GM12878 (cell line): ENCODE measurements around the gene KNSTRN. TPM values are rescaled to one million over a fixed set of nuclear protein-coding genes. Genes with fewer than 3 reads are reported as not detected.

Experiments
- ATAC-seq: fragments of 200-7000 bp; cut with Tn5 transposase; 3 replicates; pipeline ENCODE4 v1.9.1; 2020; ENCODE audit warnings: mild to moderate bottlenecking, moderate library complexity
- BruUV-seq: library from RNA; stranded (reverse); fragments of 400-500 nt; replicated peaks from 2 replicates; lab custom pipeline; 2021; lab: Mats Ljungman, UMichigan
- CTCF ChIA-PET: fragments of 300-600 bp; sonication (Branson Sonifier 250); formaldehyde crosslinking; extraction: SDS; loops from one replicate; lab custom pipeline; 2021; ENCODE audit warnings: inconsistent platforms; lab: Yijun Ruan, JAX
- POLR2A ChIA-PET: fragments of 350-600 bp; formaldehyde crosslinking; extraction: SDS; loops from one replicate; lab custom pipeline; 2021; ENCODE audit warnings: inconsistent platforms; lab: Charles Lee
- RAD21 ChIA-PET: fragments of 300-600 bp; sonication (Branson Sonifier 250); formaldehyde crosslinking; loops from one replicate; lab custom pipeline; 2023; ENCODE audit warnings: antibody characterized with exemption; ENCODE audit not compliant: unreplicated experiment; lab: Charles Lee
- SMC1A ChIA-PET: fragments of 300-600 bp; sonication (Branson Sonifier 250); formaldehyde crosslinking; loops from one replicate; lab custom pipeline; 2023; ENCODE audit not compliant: unreplicated experiment, uncharacterized antibody; lab: Charles Lee
- DNase-seq: peaks from one replicate; pipeline ENCODE4 v3.0.0-alpha.2; 2011; ENCODE audit warnings: low read depth, low spot score
- FAIRE-seq: peaks from 3 replicates; lab custom pipeline; 2011; peaks lifted over from hg19 to GRCh38; lab: Jason Lieb, UNC
- H2AFZ ChIP-seq: 2 replicates; pipeline ENCODE4 v1.6.0; 2011; ENCODE audit warnings: low read depth, low read length, control low read depth; ENCODE audit not compliant: control insufficient read depth
- H3K27ac ChIP-seq: 2 replicates; pipeline ENCODE4 v1.5.1; 2011; ENCODE audit warnings: control low read depth; ENCODE audit not compliant: control insufficient read depth, insufficient read depth
- H3K27me3 ChIP-seq, 2 experiments: replicated peaks in 1 of 2; 2 replicates each; pipeline versions ENCODE4 v1.6.0 to v1.6.1; 2011; ENCODE audit warnings: low read length in 1 of 2; ENCODE audit not compliant: control insufficient read depth in 2 of 2, insufficient read depth in 2 of 2
- H3K36me3 ChIP-seq, 2 experiments: 2 replicates each; pipeline ENCODE4 v1.5.1; 2011; ENCODE audit warnings: low read length in 1 of 2; ENCODE audit not compliant: control insufficient read depth in 2 of 2, insufficient read depth in 2 of 2
- H3K4me1 ChIP-seq: 2 replicates; pipeline ENCODE4 v1.6.1; 2011; ENCODE audit warnings: mild to moderate bottlenecking, low read length, moderate library complexity, mixed read lengths; ENCODE audit not compliant: control insufficient read depth, insufficient read depth
- H3K4me2 ChIP-seq: 2 replicates; pipeline ENCODE4 v1.6.0; 2011; ENCODE audit warnings: control low read depth; ENCODE audit not compliant: control insufficient read depth, insufficient read depth
- H3K4me3 ChIP-seq: fragments of 200-600 bp; sonication (generic); 2 replicates; pipeline ENCODE4 v1.5.1; 2016
- H3K79me2 ChIP-seq: 2 replicates; pipeline ENCODE4 v1.6.0; 2011; ENCODE audit warnings: low read length; ENCODE audit not compliant: control insufficient read depth, insufficient read depth
- H3K9ac ChIP-seq: 2 replicates; pipeline ENCODE4 v1.8.0; 2011; ENCODE audit warnings: low read length, control low read depth, mixed read lengths; ENCODE audit not compliant: control insufficient read depth, insufficient read depth
- H3K9me3 ChIP-seq: replicated peaks from 3 replicates; pipeline ENCODE4 v1.5.1; 2011; ENCODE audit warnings: mild to moderate bottlenecking, low read length; ENCODE audit not compliant: control insufficient read depth, insufficient read depth
- H4K20me1 ChIP-seq: 2 replicates; pipeline ENCODE4 v1.6.0; 2011; ENCODE audit not compliant: control insufficient read depth, insufficient read depth
- ASH2L ChIP-seq: fragments of 300-600, 200-600 bp; sonication (generic); IDR thresholded peaks from 2 replicates; pipeline ENCODE4 v1.6.1; 2017; ENCODE audit warnings: low read depth, mild to moderate bottlenecking, borderline replicate concordance
- CBX3 ChIP-seq: fragments of 200-600 bp; sonication (generic); IDR thresholded peaks from 2 replicates; pipeline ENCODE4 v1.6.1; 2016; ENCODE audit warnings: low read depth, borderline replicate concordance
- LARP7 ChIP-seq: fragments of 450-650 bp; IDR thresholded peaks from 2 replicates; pipeline ENCODE4 v1.6.1; 2017; ENCODE audit warnings: mild to moderate bottlenecking
- MEF2B ChIP-seq: fragments of 450-650 bp; IDR thresholded peaks from 2 replicates; pipeline ENCODE4 v1.6.1; 2018; ENCODE audit warnings: mild to moderate bottlenecking, moderate library complexity; ENCODE audit not compliant: partially characterized antibody, poor library complexity, severe bottlenecking
- NFIC ChIP-seq: IDR thresholded peaks from 2 replicates; pipeline ENCODE4 v1.6.1; 2012; ENCODE audit warnings: low read depth, mild to moderate bottlenecking, inconsistent platforms, low read length, moderate library complexity
- POLR2AphosphoS5 ChIP-seq: IDR thresholded peaks from 2 replicates; pipeline ENCODE4 v1.6.1; 2011; ENCODE audit warnings: mild to moderate bottlenecking, low read length, inconsistent platforms
- RAD21 ChIP-seq: IDR thresholded peaks from 2 replicates; pipeline ENCODE4 v1.6.1; 2011; ENCODE audit warnings: mild to moderate bottlenecking, low read depth, low read length, moderate library complexity; ENCODE audit not compliant: insufficient read depth
- RB1 ChIP-seq: fragments of 450-650 bp; formaldehyde crosslinking; IDR thresholded peaks from 2 replicates; pipeline ENCODE4 v1.6.1; 2017; ENCODE audit warnings: mild to moderate bottlenecking, borderline replicate concordance
- SIX5 ChIP-seq: IDR thresholded peaks from 2 replicates; pipeline ENCODE4 v1.6.1; 2011; ENCODE audit warnings: mild to moderate bottlenecking, low read depth, low read length, moderate library complexity; ENCODE audit not compliant: severe bottlenecking
- SMAD1 ChIP-seq: fragments of 450-650 bp; IDR thresholded peaks from 2 replicates; pipeline ENCODE4 v1.6.1; 2018; ENCODE audit warnings: mild to moderate bottlenecking, low read depth; ENCODE audit not compliant: partially characterized antibody
- SMAD5 ChIP-seq: IDR thresholded peaks from 2 replicates; pipeline ENCODE4 v1.6.1; 2016; ENCODE audit warnings: antibody characterized with exemption, low read depth
- TCF12 ChIP-seq: IDR thresholded peaks from 2 replicates; pipeline ENCODE4 v1.6.1; 2011; ENCODE audit warnings: low read depth, mild to moderate bottlenecking, low read length
- TCF3 ChIP-seq: IDR thresholded peaks from 2 replicates; pipeline ENCODE4 v1.6.1; 2012; ENCODE audit warnings: low read depth, mild to moderate bottlenecking, low read length, borderline replicate concordance; ENCODE audit not compliant: insufficient read depth
- WGBS: methylation state at CpG from one replicate; pipeline ENCODE4 v1.1.6; 2016; ENCODE audit warnings: low lambda C conversion rate; ENCODE audit not compliant: insufficient replicate concordance, insufficient coverage; ENCODE audit errors: missing lambda C conversion rate; 5-methylcytosine and 5-hydroxymethylcytosine counted together
- in situ Hi-C: fragments of 300-500 bp; cut with MboI; formaldehyde crosslinking; loops from 9 replicates; pipeline ENCODE4 v1.14.3; 2018; ENCODE audit warnings: mixed read lengths
- intact Hi-C: fragments of 100-400 bp; cut with micrococcal nuclease; formaldehyde crosslinking; loops from one replicate; pipeline ENCODE4 v1.14.2; 2022; ENCODE audit not compliant: unreplicated experiment
- polyA plus RNA-seq, 11 experiments: library from polyadenylated mRNA; depleted of rRNA in 4 of 11; unstranded in 6 of 11; stranded (reverse) in 5 of 11; fragments of >200 nt; fragmentation: Nextera tagmentation in 4 of 11; fragmentation: Illumina TruSeq in 1 of 11; extraction: Ambion mirVana in 4 of 11; extraction: Trizol in 1 of 11; gene quantifications; 1 replicate in 1 of 11; 2 replicates in 10 of 11; pipeline versions ENCODE4 v1.2.1 to v1.2.3, GENCODE V29; 2011 to 2016; ENCODE audit warnings: inconsistent platforms in 2 of 11, missing spikeins in 2 of 11, low read depth in 1 of 11
- total RNA-seq, 4 experiments: library from RNA; depleted of rRNA in 3 of 4; stranded (reverse); fragments of >200 nt in 3 of 4; fragmentation: Illumina TruSeq in 1 of 4; extraction: Trizol in 1 of 4; gene quantifications; 2 replicates each; pipeline versions ENCODE4 v1.2.1 to v1.2.3, GENCODE V29; 2013 to 2021
- TF ChIP-seq, protein P1 (sequence below): fragments of 450-650 bp; IDR thresholded peaks from 2 replicates; pipeline ENCODE4 v1.6.1; 2017; ENCODE audit warnings: low read depth, mild to moderate bottlenecking, moderate library complexity
- TF ChIP-seq, protein P2 (sequence below): fragments of 450-650 bp; IDR thresholded peaks from 2 replicates; pipeline ENCODE4 v1.6.1; 2017; ENCODE audit warnings: mild to moderate bottlenecking
- TF ChIP-seq, protein P3 (sequence below): fragments of 450-650 bp; IDR thresholded peaks from 2 replicates; pipeline ENCODE4 v1.6.1; 2017; ENCODE audit warnings: mild to moderate bottlenecking, moderate library complexity

Gene KNSTRN
- total and polyA plus RNA-seq, 10 of the 15 experiments (the other 5 are each of a cell fraction or from before 2014, with no cell fraction given): 30.3 to 72.1 (median 47.1) TPM

DNA sequence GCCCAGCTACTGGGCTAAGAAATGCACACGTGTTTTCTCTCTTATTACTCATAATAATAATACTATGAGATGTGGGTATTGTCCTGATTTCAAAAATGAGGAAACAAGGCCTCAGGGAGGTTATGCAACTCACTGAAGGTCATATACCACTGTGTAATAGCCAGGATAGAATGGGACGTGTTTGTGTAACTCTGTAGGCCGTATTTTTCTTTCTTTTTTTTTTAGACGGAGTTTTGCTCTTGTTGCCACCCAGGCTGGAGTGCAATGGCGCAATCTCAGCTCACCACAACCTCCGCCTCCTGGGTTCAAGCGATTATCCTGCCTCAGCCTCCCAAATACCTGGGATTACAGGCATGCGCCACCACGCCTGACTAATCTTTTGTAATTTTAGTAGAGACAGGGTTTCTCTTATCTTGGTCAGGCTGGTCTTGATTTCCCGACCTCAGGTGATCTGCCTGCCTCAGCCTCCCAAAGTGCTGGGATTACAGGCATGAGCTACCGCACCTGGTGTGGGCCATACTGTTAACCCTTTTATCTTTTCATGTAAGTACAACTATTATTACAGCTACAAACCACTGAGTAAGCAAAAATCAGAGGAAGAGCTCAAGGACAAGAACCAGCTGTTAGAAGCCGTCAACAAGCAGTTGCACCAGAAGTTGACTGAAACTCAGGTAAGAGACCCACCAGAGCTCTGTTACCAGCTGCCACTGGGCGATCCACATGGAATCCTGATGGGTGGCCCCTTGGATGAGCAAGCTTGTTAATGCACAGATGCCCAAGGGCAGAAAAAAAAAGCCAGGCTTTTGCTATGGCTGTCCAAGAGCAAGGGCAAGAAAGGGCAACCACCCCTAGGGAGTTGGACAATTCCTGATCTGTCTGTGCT lies 6.7 kb downstream of the KNSTRN start:
- Histone ChIP-seq H3K9me3 (no peaks in the 10 kb centered on the region), H3K9ac (no peak overlapping the region), H3K4me1 (peaks cover 3% of the 10 kb centered on the region; the same call in 1 of the 2 replicates), H3K4me3 (no peak overlapping the region), H3K27me3 (no peaks in the 10 kb centered on the region), H3K27ac (no peak overlapping the region), H3K4me2 (no peak overlapping the region), H2AFZ (no peak overlapping the region), H3K36me3 (peaks cover 11 to 25% of the 10 kb centered on the region in 2 experiments), H4K20me1 (no peaks in the 10 kb centered on the region), H3K79me2 (peaks cover 11% of the 10 kb centered on the region)
- ChIA-PET SMC1A (interaction anchor here (1.2 to 3.1 kb wide), 3 partner anchors 9 to 18 kb away, joined by 3 to 7 read pairs (median 3); no protein-coding TSS in a partner anchor), POLR2A (interaction anchor here (1.3 kb wide), 1 partner anchor 9 kb away, joined by 6 read pairs; no protein-coding TSS in a partner anchor), RAD21 (no interaction called here), CTCF (interaction anchor here (0.8 to 1.4 kb wide), 2 partner anchors 9 to 24 kb away, joined by 3 to 6 read pairs; no protein-coding TSS in a partner anchor)
- no peak for FAIRE-seq
- no TSS peak for BruUV-seq
- 97% methylated on average over 13 of the region's 13 CpGs for WGBS
- intact Hi-C loops: no loop called here
- ATAC-seq: no peak
- no peak for DNase-seq
- in situ Hi-C loops: no loop called here
- TF ChIP-seq, protein P1, sequence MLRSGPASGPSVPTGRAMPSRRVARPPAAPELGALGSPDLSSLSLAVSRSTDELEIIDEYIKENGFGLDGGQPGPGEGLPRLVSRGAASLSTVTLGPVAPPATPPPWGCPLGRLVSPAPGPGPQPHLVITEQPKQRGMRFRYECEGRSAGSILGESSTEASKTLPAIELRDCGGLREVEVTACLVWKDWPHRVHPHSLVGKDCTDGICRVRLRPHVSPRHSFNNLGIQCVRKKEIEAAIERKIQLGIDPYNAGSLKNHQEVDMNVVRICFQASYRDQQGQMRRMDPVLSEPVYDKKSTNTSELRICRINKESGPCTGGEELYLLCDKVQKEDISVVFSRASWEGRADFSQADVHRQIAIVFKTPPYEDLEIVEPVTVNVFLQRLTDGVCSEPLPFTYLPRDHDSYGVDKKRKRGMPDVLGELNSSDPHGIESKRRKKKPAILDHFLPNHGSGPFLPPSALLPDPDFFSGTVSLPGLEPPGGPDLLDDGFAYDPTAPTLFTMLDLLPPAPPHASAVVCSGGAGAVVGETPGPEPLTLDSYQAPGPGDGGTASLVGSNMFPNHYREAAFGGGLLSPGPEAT: no peak
- no peak for TF ChIP-seq POLR2AphosphoS5
- TF ChIP-seq RAD21: no peak
- no peak for TF ChIP-seq SMAD5
- TF ChIP-seq LARP7: no peak
- TF ChIP-seq SMAD1: no peak
- no peak for TF ChIP-seq SIX5
- TF ChIP-seq CBX3: no peak
- TF ChIP-seq TCF3: no peak
- TF ChIP-seq RB1: no peak
- TF ChIP-seq ASH2L: no peak
- no peak for TF ChIP-seq MEF2B
- TF ChIP-seq, protein P2, sequence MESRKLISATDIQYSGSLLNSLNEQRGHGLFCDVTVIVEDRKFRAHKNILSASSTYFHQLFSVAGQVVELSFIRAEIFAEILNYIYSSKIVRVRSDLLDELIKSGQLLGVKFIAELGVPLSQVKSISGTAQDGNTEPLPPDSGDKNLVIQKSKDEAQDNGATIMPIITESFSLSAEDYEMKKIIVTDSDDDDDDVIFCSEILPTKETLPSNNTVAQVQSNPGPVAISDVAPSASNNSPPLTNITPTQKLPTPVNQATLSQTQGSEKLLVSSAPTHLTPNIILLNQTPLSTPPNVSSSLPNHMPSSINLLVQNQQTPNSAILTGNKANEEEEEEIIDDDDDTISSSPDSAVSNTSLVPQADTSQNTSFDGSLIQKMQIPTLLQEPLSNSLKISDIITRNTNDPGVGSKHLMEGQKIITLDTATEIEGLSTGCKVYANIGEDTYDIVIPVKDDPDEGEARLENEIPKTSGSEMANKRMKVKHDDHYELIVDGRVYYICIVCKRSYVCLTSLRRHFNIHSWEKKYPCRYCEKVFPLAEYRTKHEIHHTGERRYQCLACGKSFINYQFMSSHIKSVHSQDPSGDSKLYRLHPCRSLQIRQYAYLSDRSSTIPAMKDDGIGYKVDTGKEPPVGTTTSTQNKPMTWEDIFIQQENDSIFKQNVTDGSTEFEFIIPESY: no peak
- TF ChIP-seq NFIC: no peak
- no peak for TF ChIP-seq TCF12
- TF ChIP-seq, protein P3, sequence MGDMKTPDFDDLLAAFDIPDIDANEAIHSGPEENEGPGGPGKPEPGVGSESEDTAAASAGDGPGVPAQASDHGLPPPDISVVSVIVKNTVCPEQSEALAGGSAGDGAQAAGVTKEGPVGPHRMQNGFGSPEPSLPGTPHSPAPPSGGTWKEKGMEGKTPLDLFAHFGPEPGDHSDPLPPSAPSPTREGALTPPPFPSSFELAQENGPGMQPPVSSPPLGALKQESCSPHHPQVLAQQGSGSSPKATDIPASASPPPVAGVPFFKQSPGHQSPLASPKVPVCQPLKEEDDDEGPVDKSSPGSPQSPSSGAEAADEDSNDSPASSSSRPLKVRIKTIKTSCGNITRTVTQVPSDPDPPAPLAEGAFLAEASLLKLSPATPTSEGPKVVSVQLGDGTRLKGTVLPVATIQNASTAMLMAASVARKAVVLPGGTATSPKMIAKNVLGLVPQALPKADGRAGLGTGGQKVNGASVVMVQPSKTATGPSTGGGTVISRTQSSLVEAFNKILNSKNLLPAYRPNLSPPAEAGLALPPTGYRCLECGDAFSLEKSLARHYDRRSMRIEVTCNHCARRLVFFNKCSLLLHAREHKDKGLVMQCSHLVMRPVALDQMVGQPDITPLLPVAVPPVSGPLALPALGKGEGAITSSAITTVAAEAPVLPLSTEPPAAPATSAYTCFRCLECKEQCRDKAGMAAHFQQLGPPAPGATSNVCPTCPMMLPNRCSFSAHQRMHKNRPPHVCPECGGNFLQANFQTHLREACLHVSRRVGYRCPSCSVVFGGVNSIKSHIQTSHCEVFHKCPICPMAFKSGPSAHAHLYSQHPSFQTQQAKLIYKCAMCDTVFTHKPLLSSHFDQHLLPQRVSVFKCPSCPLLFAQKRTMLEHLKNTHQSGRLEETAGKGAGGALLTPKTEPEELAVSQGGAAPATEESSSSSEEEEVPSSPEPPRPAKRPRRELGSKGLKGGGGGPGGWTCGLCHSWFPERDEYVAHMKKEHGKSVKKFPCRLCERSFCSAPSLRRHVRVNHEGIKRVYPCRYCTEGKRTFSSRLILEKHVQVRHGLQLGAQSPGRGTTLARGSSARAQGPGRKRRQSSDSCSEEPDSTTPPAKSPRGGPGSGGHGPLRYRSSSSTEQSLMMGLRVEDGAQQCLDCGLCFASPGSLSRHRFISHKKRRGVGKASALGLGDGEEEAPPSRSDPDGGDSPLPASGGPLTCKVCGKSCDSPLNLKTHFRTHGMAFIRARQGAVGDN: no peak
